Ovary (tissue), 9 donors: ENCODE data around the gene MAGI1. TPM values are rescaled to one million over a fixed set of nuclear protein-coding genes. Genes with fewer than 3 reads are reported as not detected.

Experiments
- DNase-seq, 5 donors: peaks; one replicate each; pipeline ENCODE4 v3.0.0-alpha.2; 2019 to 2020
- H3K27ac ChIP-seq, 2 donors: fragments of 200-600 bp; one replicate each; pipeline versions ENCODE4 v1.5.1 to v1.8.0; 2019 to 2022
- H3K27me3 ChIP-seq: fragments of 200-600 bp; one replicate; pipeline ENCODE4 v1.8.0; 2022
- H3K36me3 ChIP-seq: fragments of 200-600 bp; sonication (generic); one replicate; pipeline ENCODE4 v1.5.1; 2019
- H3K4me1 ChIP-seq: one replicate; pipeline ENCODE4 v1.8.1; 2013; ENCODE audit warnings: mild to moderate bottlenecking, moderate library complexity; ENCODE audit not compliant: insufficient read depth
- H3K4me3 ChIP-seq: fragments of 200-600 bp; sonication (generic); one replicate; pipeline ENCODE4 v1.5.1; 2017
- H3K9me3 ChIP-seq, 2 donors: fragments of 200-600 bp in 1 of 2; sonication (generic) in 1 of 2; one replicate each; pipeline versions ENCODE4 v1.5.1 to v1.8.1; 2013 to 2019; ENCODE audit warnings: mild to moderate bottlenecking in 1 of 2, moderate library complexity in 1 of 2
- CTCF ChIP-seq, 3 donors: fragments of 450-650 bp in 2 of 3; fragments of 200-600 bp in 1 of 3; IDR thresholded peaks; one replicate each; pipeline versions ENCODE4 v1.5.1 to v1.8.0; 2016 to 2022; ENCODE audit warnings: antibody characterized with exemption in 3 of 3, mild to moderate bottlenecking in 1 of 3
- EP300 ChIP-seq: sonication (generic); formaldehyde crosslinking; IDR thresholded peaks from one replicate; pipeline ENCODE4 v1.6.1; 2017; ENCODE audit warnings: antibody characterized with exemption
- POLR2A ChIP-seq: fragments of 450-650 bp; IDR thresholded peaks from one replicate; pipeline ENCODE4 v1.6.1; 2017; ENCODE audit warnings: antibody characterized with exemption, mild to moderate bottlenecking, moderate library complexity
- WGBS, 3 donors: extraction: QIAGEN DNeasy Blood & Tissue Kit in 1 of 3; methylation state at CpG; one replicate each; pipeline versions ENCODE4 v1.1.5 to v1.1.7; 2013 to 2017; 5-methylcytosine and 5-hydroxymethylcytosine counted together
- intact Hi-C, 4 donors: fragments of 100-400 bp; cut with DNase I; formaldehyde crosslinking; loops; one replicate each; pipeline versions ENCODE4 v1.11.0 to v1.15.1; 2022 to 2023
- polyA plus RNA-seq, 2 donors: library from polyadenylated mRNA; stranded (reverse); fragments of 200-250 nt in 1 of 2; fragments of 350-450 nt in 1 of 2; fragmentation: Illumina TruSeq in 1 of 2; extraction: RNeasy Lipid Tissue Mini Kit (QIAGEN cat#74804) in 1 of 2; gene quantifications; one replicate each; pipeline ENCODE4 v1.2.3, GENCODE V29; 2013 to 2014
- total RNA-seq, 7 donors: library from RNA; depleted of rRNA in 2 of 7; stranded (reverse); fragments of >200 nt in 2 of 7; fragmentation: NEBNext Ultra II Directional in 3 of 7; extraction: Animal tissue kit (Norgen Biotek cat#: 25700) in 3 of 7; gene quantifications; one replicate each; pipeline versions ENCODE4 v1.1.0 to v1.2.4, GENCODE V29; 2016 to 2023
- donor health status: DM: no; HTN: no; CAD: no; lungs with moderate emphysema.
- donor health status: DM: no; HTN: no; CAD: no.
- donor health status: Bipolar disorder and iron deficiency.
- donor health status: DM: yes; HTN: yes; CAD: no.
- donor health status: DM: no; HTN: no; CAD: no.
- donor health status: DM: yes; HTN: yes; CAD: no.

Gene MAGI1
- total and polyA plus RNA-seq, 9 donors, result 5.5 to 35.7 (median 8.7) TPM

GRCh38 chr3:65438612-65439011 lies 600.1 kb downstream of the MAGI1 start:
- TF ChIP-seq CTCF (IDR thresholded peaks at IDR 0.05) (no peak), EP300 (no peak)
- no peaks in the 10 kb centered on the region for H3K9me3 ChIP-seq
- intact Hi-C loops, result no loop called here
- no peak overlapping the region for H3K27ac ChIP-seq
- H3K27me3 ChIP-seq, result no peaks in the 10 kb centered on the region
- 95 to 100% (median 99%) methylated on average over 1 of the region's 1 CpG for WGBS, 3 donors
- no peak for DNase-seq
- no peaks in the 10 kb centered on the region for H3K36me3 ChIP-seq
- H3K4me1 ChIP-seq, result no peaks in the 10 kb centered on the region
- no peak overlapping the region for H3K4me3 ChIP-seq

GRCh38 chr3:65438096-65438495 lies 600.6 kb downstream of the MAGI1 start:
- DNase-seq, result no peak
- no peak overlapping the region for H3K4me3 ChIP-seq
- no peaks in the 10 kb centered on the region for H3K4me1 ChIP-seq
- no peaks in the 10 kb centered on the region for H3K36me3 ChIP-seq
- WGBS, 3 donors, result 93 to 97% (median 93%) methylated on average over 3 of the region's 3 CpGs
- intact Hi-C loops, result no loop called here
- no peak for TF ChIP-seq POLR2A
- no peak for TF ChIP-seq EP300
- no peak for TF ChIP-seq CTCF (IDR thresholded peaks at IDR 0.05)
- H3K9me3 ChIP-seq, result no peaks in the 10 kb centered on the region
- no peak overlapping the region for H3K27ac ChIP-seq
- H3K27me3 ChIP-seq, result no peaks in the 10 kb centered on the region

GRCh38 chr3:65436580-65436979 lies 602.1 kb downstream of the MAGI1 start:
- WGBS, 3 donors, result 45 to 57% (median 55%) methylated on average over 1 of the region's 1 CpG
- H3K27me3 ChIP-seq, result no peaks in the 10 kb centered on the region
- H3K36me3 ChIP-seq, result no peaks in the 10 kb centered on the region
- no peak for DNase-seq
- intact Hi-C loops, result no loop called here
- H3K9me3 ChIP-seq, result no peaks in the 10 kb centered on the region
- no peak overlapping the region for H3K27ac ChIP-seq
- no peak overlapping the region for H3K4me3 ChIP-seq
- no peaks in the 10 kb centered on the region for H3K4me1 ChIP-seq
- no peak for TF ChIP-seq POLR2A
- no peak for TF ChIP-seq CTCF (IDR thresholded peaks at IDR 0.05)

GRCh38 chr3:65433480-65433879 lies 605.2 kb downstream of the MAGI1 start:
- WGBS, 3 donors, result 91 to 95% (median 92%) methylated on average over 5 of the region's 5 CpGs
- Histone ChIP-seq H3K27ac (no peak overlapping the region), H3K4me3 (no peak overlapping the region), H3K4me1 (no peaks in the 10 kb centered on the region), H3K36me3 (no peaks in the 10 kb centered on the region), H3K9me3 (no peaks in the 10 kb centered on the region), H3K27me3 (no peaks in the 10 kb centered on the region)
- no peak for DNase-seq
- intact Hi-C loops, result no loop called here
- TF ChIP-seq CTCF (IDR thresholded peaks at IDR 0.05) (no peak), POLR2A (no peak), EP300 (no peak)
